AG10803 (cell line): ENCODE results near the gene ATP8A2.

Experiments
- DNase-seq: peaks from one replicate; pipeline ENCODE4 v3.0.0; 2010; ENCODE audit warnings: low read depth
- H3K4me3 ChIP-seq: 2 replicates; pipeline ENCODE4 v1.5.1; 2011; ENCODE audit warnings: mild to moderate bottlenecking, low read length, control low read depth
- TF ChIP-seq, protein P1 (sequence below): conservative IDR thresholded peaks from 2 replicates; pipeline ENCODE4 v1.5.1; 2011; ENCODE audit warnings: mild to moderate bottlenecking, low read length, control low read depth, inconsistent platforms

Gene ATP8A2

DNA sequence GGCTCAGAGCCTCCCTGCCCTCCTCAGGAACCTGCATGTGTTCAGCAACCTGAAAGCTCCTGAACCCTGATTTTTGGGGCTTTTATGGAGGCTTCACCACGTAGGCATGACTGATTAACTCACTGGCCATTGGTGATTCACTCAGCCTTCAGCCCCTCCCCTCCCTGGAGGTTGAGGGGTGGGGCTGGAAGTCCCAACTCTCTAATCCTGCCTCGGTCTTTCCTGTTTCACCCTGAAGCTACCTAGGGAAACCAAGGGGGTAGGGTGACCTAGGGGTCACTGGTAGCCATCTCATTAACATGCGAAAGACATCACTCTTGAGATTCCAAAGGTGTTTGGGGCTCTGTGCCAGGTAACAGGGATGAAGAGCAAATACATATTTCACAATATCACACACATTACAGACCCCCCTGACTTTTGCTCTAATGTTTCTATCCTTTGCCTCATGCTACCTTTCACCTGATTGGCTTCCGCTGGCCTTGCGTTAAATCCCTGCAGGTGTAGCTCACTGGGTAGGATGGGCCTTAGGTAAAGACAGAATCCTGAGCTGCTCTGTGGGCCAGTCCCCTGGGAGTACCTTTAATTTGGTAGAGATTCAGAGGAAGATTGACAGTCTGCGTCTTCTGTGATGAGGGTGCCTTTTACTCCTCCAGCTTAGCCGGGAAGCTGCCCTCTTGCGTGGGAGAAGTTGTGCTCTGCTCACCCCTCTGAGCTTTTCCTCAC, 260.6 kb downstream of the ATP8A2 start:
- no peak for DNase-seq
- no peak overlapping the region for H3K4me3 ChIP-seq
- TF ChIP-seq, protein P1, sequence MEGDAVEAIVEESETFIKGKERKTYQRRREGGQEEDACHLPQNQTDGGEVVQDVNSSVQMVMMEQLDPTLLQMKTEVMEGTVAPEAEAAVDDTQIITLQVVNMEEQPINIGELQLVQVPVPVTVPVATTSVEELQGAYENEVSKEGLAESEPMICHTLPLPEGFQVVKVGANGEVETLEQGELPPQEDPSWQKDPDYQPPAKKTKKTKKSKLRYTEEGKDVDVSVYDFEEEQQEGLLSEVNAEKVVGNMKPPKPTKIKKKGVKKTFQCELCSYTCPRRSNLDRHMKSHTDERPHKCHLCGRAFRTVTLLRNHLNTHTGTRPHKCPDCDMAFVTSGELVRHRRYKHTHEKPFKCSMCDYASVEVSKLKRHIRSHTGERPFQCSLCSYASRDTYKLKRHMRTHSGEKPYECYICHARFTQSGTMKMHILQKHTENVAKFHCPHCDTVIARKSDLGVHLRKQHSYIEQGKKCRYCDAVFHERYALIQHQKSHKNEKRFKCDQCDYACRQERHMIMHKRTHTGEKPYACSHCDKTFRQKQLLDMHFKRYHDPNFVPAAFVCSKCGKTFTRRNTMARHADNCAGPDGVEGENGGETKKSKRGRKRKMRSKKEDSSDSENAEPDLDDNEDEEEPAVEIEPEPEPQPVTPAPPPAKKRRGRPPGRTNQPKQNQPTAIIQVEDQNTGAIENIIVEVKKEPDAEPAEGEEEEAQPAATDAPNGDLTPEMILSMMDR = no peak

DNA sequence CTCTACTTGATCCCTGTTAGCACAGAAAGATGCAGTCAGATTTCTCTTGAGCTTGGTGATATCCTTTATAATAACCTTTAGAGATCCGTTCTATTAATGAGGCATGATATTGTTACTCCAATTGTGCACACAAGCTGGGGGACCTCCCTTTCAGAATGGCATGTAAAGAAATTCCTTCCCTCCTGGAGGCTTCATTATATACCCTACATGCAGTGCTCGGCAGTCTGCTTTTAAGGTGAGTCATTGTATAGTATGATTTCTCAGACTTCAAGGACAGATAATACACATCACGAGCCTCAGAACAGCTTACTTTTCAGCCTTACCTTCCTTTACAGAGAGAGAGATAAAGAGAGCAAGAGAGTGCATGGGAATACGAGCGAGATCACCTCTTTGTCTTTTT, 261.3 kb downstream of the ATP8A2 start:
- no peak for DNase-seq
- TF ChIP-seq, protein P1 = no peak
- H3K4me3 ChIP-seq = no peak overlapping the region

- no peak for DNase-seq
Measured at GRCh38 chr13:25645681-25646080, 273.9 kb downstream of the ATP8A2 start.

GRCh38 chr13:25649001-25649633, 277.3 kb downstream of the ATP8A2 start:
- TF ChIP-seq, protein P1 = no peak
- no peak overlapping the region for H3K4me3 ChIP-seq
- no peak for DNase-seq

More at GRCh38 chr13:25645681-25646080, 273.9 kb downstream of the ATP8A2 start:
- TF ChIP-seq, protein P1 = no peak
- H3K4me3 ChIP-seq = no peak overlapping the region

- no peak for DNase-seq
- TF ChIP-seq, protein P1 = no peak
- H3K4me3 ChIP-seq = no peak overlapping the region
Measured at GRCh38 chr13:25652764-25653163, 281.0 kb downstream of the ATP8A2 start.

- DNase-seq = no peak
- H3K4me3 ChIP-seq = no peak overlapping the region
- TF ChIP-seq, protein P1 = no peak
Measured at GRCh38 chr13:25654322-25654721, 282.5 kb downstream of the ATP8A2 start.

- TF ChIP-seq, protein P1 = no peak
- no peak overlapping the region for H3K4me3 ChIP-seq
- no peak for DNase-seq
Measured at GRCh38 chr13:25657157-25657556, 285.4 kb downstream of the ATP8A2 start.
